Esophagus squamous epithelium (tissue), 4 donors: ENCODE measurements around the gene HBM.

ENCODE experiments used
- POLR2A ChIP-seq, 4 donors: fragments of 450-650 bp; IDR thresholded peaks; one replicate each; pipeline ENCODE4 v1.6.1; 2017; ENCODE audit warnings: antibody characterized with exemption in 4 of 4, mild to moderate bottlenecking in 4 of 4, moderate library complexity in 3 of 4
- TF ChIP-seq, protein P1 (sequence below), 6 experiments: fragments of 450-650 bp in 4 of 6; fragments of 200-600 bp in 2 of 6; sonication (generic) in 2 of 6; IDR thresholded peaks; one replicate each; pipeline ENCODE4 v1.5.1; 2016 to 2019; ENCODE audit warnings: antibody characterized with exemption in 6 of 6, mild to moderate bottlenecking in 4 of 6, moderate library complexity in 4 of 6

DNA sequence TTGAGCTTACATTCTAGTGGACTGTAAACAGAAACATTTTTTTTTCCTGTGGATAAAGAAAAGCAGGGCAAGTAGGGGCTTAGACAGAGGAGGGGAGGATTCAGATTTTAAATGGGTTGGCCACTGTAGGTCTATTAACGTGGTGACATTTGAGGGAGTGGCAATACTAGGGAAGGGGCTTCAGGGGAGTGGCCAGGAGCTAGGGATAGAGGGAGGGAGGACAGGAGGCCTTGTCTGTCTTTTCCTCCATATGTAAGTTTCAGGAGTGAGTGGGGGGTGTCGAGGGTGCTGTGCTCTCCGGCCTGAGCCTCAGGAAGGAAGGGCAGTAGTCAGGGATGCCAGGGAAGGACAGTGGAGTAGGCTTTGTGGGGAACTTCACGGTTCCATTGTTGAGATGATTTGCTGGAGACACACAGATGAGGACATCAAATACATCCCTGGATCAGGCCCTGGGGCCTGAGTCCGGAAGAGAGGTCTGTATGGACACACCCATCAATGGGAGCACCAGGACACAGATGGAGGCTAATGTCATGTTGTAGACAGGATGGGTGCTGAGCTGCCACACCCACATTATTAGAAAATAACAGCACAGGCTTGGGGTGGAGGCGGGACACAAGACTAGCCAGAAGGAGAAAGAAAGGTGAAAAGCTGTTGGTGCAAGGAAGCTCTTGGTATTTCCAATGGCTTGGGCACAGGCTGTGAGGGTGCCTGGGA, 6.5 kb upstream of the HBM start:
- no peak for TF ChIP-seq POLR2A (IDR thresholded peaks at IDR 0.05)
- TF ChIP-seq, protein P1, sequence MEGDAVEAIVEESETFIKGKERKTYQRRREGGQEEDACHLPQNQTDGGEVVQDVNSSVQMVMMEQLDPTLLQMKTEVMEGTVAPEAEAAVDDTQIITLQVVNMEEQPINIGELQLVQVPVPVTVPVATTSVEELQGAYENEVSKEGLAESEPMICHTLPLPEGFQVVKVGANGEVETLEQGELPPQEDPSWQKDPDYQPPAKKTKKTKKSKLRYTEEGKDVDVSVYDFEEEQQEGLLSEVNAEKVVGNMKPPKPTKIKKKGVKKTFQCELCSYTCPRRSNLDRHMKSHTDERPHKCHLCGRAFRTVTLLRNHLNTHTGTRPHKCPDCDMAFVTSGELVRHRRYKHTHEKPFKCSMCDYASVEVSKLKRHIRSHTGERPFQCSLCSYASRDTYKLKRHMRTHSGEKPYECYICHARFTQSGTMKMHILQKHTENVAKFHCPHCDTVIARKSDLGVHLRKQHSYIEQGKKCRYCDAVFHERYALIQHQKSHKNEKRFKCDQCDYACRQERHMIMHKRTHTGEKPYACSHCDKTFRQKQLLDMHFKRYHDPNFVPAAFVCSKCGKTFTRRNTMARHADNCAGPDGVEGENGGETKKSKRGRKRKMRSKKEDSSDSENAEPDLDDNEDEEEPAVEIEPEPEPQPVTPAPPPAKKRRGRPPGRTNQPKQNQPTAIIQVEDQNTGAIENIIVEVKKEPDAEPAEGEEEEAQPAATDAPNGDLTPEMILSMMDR (IDR thresholded peaks at IDR 0.05): no peak
